Peyer's patch (tissue), 4 donors: ENCODE data around the gene MTSS2. TPM values are rescaled to one million over a fixed set of nuclear protein-coding genes. Genes with fewer than 3 reads are reported as not detected.
A peak's percentile ranks its signal among the peaks of the same experiment; 100 is the strongest.

Source experiments
- DNase-seq, 3 donors: peaks; one replicate each; pipeline ENCODE4 v3.0.0-alpha.2; 2017 to 2019
- H3K27ac ChIP-seq, 4 donors: fragments of 200-600 bp; sonication (generic); one replicate each; pipeline ENCODE4 v1.5.1; 2016 to 2019
- H3K27me3 ChIP-seq, 2 donors: fragments of 200-600 bp; sonication (generic); one replicate each; pipeline ENCODE4 v1.5.1; 2019
- H3K36me3 ChIP-seq, 3 donors: fragments of 200-600 bp; sonication (generic); one replicate each; pipeline ENCODE4 v1.5.1; 2016 to 2019
- H3K4me1 ChIP-seq, 4 donors: fragments of 200-600 bp; sonication (generic); one replicate each; pipeline ENCODE4 v1.5.1; 2016 to 2019
- H3K4me3 ChIP-seq, 4 donors: fragments of 200-600 bp; sonication (generic); 1 replicate in 3 of 4; 2 replicates in 1 of 4; pipeline ENCODE4 v1.5.1; 2016 to 2019; ENCODE audit warnings: mild to moderate bottlenecking in 1 of 4
- H3K9me3 ChIP-seq, 4 donors: fragments of 200-600 bp; sonication (generic); one replicate each; pipeline ENCODE4 v1.5.1; 2016 to 2019; ENCODE audit warnings: mild to moderate bottlenecking in 1 of 4
- POLR2A ChIP-seq, 2 donors: fragments of 450-650 bp; IDR thresholded peaks; one replicate each; pipeline ENCODE4 v1.5.1; 2017; ENCODE audit warnings: antibody characterized with exemption in 2 of 2, mild to moderate bottlenecking in 2 of 2, moderate library complexity in 2 of 2
- total RNA-seq, 4 donors: library from RNA; depleted of rRNA; stranded (reverse); fragments of >200 nt; gene quantifications; one replicate each; pipeline ENCODE4 v1.1.0, GENCODE V29; 2016
- TF ChIP-seq, protein P1 (sequence below), 6 experiments: fragments of 450-650 bp in 4 of 6; fragments of 200-600 bp in 2 of 6; sonication (generic) in 1 of 6; IDR thresholded peaks; one replicate each; pipeline ENCODE4 v1.5.1; 2017 to 2019; ENCODE audit warnings: antibody characterized with exemption in 6 of 6, mild to moderate bottlenecking in 3 of 6, moderate library complexity in 1 of 6

The MTSS2 gene
- total RNA-seq, 4 donors from 2014 or later = 12.1 to 115 (median 30.4) TPM

DNA sequence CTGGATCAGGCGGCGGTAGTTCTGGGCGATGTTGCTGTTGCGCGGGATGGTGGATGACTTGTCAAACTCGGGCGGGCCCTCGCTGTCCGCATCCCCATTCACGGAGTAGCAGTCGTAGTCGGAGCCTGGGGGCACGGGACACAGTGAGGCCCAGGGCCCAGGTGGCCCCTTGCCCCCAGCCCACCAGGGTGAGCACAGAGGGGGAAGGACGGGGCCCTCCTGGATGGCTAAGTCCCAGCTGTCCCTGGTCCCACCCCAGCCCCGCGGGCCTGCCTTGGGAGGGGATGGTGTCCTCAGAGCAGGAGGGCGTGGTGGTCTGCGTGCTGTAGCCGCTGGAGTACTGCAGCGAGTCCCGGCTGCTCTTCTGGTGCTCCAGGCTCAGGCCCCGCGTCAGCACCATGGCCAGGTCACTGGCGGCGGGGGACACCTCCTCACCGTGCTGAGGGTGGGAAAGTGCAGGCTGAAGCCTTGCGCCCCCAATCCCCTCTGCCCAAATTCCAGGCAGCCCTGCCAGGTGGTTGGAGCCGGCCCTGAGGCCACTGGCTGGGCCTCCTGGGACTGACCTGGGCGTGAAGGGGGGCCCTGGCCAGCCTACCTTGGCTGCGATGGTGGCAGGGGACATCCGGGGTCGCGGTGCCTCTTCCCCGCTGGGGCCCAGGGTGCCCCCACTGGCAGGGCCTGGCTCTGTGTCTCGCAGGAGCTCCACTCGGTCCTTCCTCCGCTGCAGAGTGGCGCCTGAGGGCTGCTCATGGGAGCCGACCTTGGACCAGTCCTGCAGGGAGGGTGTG lies 21.3 kb downstream of the MTSS2 start:
- H3K36me3 ChIP-seq = peaks cover 0 to 54% (median 0%) of the 10 kb centered on the region in 3 donors
- DNase-seq = peak in 1 of 3 donors; percentile 37

DNA sequence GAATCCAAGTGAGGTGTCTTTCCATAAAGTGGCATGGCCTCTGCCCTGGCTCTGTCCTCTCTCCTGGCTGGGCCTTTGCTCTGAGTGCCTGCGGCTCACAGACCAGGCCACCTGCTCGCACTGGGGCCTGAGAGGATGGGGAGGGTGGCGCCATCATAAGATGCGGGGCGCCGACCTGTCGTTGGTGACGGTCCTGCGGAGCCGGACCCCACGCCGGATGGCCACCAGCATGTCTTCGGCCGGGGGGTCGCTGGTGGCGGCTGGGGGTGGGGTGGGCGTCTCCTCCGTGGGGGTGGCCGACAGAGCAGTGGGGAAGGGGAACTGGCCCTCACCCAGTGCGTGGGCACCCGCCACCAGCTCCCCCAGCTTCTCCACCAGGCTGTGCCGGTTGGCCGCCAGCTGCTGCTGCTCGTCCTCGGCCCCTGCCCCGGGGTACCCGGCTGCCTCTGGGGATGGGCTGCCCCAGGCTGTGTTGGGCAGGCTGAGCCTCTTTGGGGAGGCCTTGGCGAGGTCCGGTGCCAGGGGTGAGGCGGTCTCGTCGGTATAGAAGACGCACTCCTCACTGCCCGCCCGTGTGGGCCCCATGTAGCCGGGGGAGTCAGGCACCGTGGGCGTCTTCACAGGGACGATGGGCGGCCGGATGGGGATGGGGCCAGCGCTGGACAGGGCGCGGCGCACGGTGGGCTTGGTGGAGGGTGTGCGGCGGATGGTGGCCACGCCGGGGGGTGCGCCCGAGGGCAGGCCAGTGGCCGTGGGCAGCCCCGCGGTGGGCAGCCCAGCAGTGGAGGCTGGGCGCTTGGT lies 22.1 kb downstream of the MTSS2 start:
- H3K36me3 ChIP-seq = peaks cover 0 to 47% (median 0%) of the 10 kb centered on the region in 3 donors

More for the DNA sequence above, 21.3 kb downstream of the MTSS2 start:
- Histone ChIP-seq H3K4me3 (no peak overlapping the region), H3K27ac (no peak overlapping the region), H3K9me3 (no peaks in the 10 kb centered on the region), H3K27me3 (no peaks in the 10 kb centered on the region), H3K4me1 (peaks cover 0 to 21% (median 0%) of the 10 kb centered on the region in 4 donors)
- TF ChIP-seq POLR2A (IDR thresholded peaks at IDR 0.05) = no peak
- TF ChIP-seq, protein P1, sequence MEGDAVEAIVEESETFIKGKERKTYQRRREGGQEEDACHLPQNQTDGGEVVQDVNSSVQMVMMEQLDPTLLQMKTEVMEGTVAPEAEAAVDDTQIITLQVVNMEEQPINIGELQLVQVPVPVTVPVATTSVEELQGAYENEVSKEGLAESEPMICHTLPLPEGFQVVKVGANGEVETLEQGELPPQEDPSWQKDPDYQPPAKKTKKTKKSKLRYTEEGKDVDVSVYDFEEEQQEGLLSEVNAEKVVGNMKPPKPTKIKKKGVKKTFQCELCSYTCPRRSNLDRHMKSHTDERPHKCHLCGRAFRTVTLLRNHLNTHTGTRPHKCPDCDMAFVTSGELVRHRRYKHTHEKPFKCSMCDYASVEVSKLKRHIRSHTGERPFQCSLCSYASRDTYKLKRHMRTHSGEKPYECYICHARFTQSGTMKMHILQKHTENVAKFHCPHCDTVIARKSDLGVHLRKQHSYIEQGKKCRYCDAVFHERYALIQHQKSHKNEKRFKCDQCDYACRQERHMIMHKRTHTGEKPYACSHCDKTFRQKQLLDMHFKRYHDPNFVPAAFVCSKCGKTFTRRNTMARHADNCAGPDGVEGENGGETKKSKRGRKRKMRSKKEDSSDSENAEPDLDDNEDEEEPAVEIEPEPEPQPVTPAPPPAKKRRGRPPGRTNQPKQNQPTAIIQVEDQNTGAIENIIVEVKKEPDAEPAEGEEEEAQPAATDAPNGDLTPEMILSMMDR (IDR thresholded peaks at IDR 0.05) = no peak

DNA sequence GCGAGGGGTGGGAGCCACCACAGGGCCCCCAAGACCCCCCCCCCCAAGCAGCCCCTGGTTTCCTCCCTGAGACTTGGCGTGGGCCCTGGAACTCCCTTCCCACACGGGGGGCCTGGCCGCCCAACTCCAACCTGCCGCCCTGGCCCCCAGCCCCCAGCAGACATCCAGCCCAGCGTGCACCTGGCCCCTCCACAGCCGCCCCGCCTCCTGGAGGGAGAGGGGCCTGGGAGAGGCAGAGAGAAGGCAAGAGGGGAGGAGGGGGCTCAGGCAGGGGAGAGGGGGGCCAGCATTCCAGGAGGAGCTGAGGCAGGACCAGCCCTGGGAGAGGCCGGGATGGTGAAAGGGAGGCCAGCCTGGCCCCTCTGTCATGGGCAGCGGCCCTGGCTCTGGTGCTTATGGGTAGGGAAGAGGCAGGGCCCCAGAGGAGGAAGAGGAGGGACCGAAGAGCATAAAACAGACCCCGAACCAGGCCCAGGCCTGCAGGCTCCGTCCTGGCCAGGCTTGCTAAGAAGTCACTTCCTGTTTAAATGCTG lies 22.8 kb downstream of the MTSS2 start:
- H3K4me1 ChIP-seq = peaks cover 0 to 21% (median 0%) of the 10 kb centered on the region in 4 donors
- no peaks in the 10 kb centered on the region for H3K9me3 ChIP-seq
- no peaks in the 10 kb centered on the region for H3K27me3 ChIP-seq
- no peak for DNase-seq
- H3K36me3 ChIP-seq = peaks cover 0 to 41% (median 0%) of the 10 kb centered on the region in 3 donors
- peak overlapping the region in 2 of 4 donors; percentile 21 to 46 for H3K27ac ChIP-seq
- H3K4me3 ChIP-seq = no peak overlapping the region
- no peak for TF ChIP-seq POLR2A (IDR thresholded peaks at IDR 0.05)
- TF ChIP-seq, protein P1 (IDR thresholded peaks at IDR 0.05) = no peak

More for the DNA sequence above, 22.1 kb downstream of the MTSS2 start:
- TF ChIP-seq, protein P1 (IDR thresholded peaks at IDR 0.05) = no peak
- no peak for TF ChIP-seq POLR2A (IDR thresholded peaks at IDR 0.05)
- no peaks in the 10 kb centered on the region for H3K9me3 ChIP-seq
- no peak for DNase-seq
- peak overlapping the region in 2 of 4 donors; percentile 21 to 46 for H3K27ac ChIP-seq
- H3K27me3 ChIP-seq = no peaks in the 10 kb centered on the region
- no peak overlapping the region for H3K4me3 ChIP-seq
- peaks cover 0 to 21% (median 0%) of the 10 kb centered on the region in 4 donors for H3K4me1 ChIP-seq

DNA sequence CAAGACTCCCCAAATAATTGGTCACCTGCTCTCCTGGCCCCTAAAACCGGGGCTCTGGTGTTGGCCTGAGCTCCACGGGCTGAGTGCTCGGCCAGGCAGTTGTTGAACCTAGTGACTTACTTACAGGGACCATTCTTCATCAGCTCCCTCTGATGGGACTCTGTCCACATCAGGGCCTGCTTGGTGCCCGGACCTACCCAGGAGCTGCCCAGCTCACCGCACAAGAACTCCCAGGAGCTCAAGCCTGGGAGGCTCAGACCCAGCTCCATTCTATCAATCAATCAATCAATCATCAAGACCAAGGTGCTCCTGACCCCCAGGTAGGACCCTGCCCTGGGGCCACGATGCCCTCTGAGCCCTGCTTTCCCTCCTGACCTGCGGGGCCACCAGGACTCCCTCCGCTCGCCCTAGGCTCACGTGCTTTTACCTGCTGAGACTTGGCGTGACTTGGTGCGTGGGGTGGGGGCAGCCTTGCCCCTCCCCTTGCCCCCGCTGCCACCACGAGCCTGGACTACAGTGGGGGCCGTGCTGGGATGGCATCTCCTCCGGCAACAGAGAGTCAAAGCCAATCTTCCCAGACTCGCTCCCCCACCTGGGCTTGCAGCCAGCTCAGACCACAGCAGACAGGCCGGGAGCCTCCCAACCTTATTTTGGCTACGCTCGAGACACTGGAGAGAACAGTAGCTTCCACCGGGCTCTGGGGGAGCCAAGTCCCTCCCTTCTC lies 23.8 kb downstream of the MTSS2 start:
- Histone ChIP-seq H3K9me3 (no peaks in the 10 kb centered on the region), H3K27me3 (no peaks in the 10 kb centered on the region), H3K4me3 (no peak overlapping the region), H3K4me1 (peaks cover 0 to 21% (median 0%) of the 10 kb centered on the region in 4 donors), H3K36me3 (peaks cover 0 to 38% (median 0%) of the 10 kb centered on the region in 3 donors), H3K27ac (peak overlapping the region in 2 of 4 donors; percentile 39 to 46)
- no peak for TF ChIP-seq POLR2A (IDR thresholded peaks at IDR 0.05)
- TF ChIP-seq, protein P1 (IDR thresholded peaks at IDR 0.05) = no peak
- DNase-seq = no peak

GRCh38 chr16:70661534-70661917 lies 24.3 kb downstream of the MTSS2 start:
- DNase-seq = no peak
- H3K9me3 ChIP-seq = no peaks in the 10 kb centered on the region
- no peaks in the 10 kb centered on the region for H3K27me3 ChIP-seq
- peaks cover 0 to 21% (median 0%) of the 10 kb centered on the region in 4 donors for H3K4me1 ChIP-seq
- H3K36me3 ChIP-seq = peaks cover 0 to 34% (median 0%) of the 10 kb centered on the region in 3 donors
- no peak overlapping the region for H3K27ac ChIP-seq
- no peak for TF ChIP-seq POLR2A (IDR thresholded peaks at IDR 0.05)
- TF ChIP-seq, protein P1 (IDR thresholded peaks at IDR 0.05) = no peak
- H3K4me3 ChIP-seq = no peak overlapping the region
